Mesothelial cell of epicardium (in vitro differentiated cells): ENCODE data around the gene CYTH1. TPM values are rescaled to one million over a fixed set of nuclear protein-coding genes. Genes with fewer than 3 reads are reported as not detected.
A peak's percentile ranks its signal among the peaks of the same experiment; 100 is the strongest.

Experiments
- DNase-seq, 2 experiments: peaks; one replicate each; pipeline ENCODE4 v3.0.0; 2021; ENCODE audit warnings: low spot score in 2 of 2; ENCODE audit not compliant: unreplicated experiment in 2 of 2
- H3K27ac Mint-ChIP-seq: 2 replicates; pipeline ENCODE4 v1.8.0; 2021; ENCODE audit warnings: mixed read lengths
- H3K27me3 Mint-ChIP-seq: 2 replicates; pipeline ENCODE4 v1.8.0; 2021; ENCODE audit warnings: low read depth, mixed read lengths
- H3K36me3 Mint-ChIP-seq: 2 replicates; pipeline ENCODE4 v1.8.0; 2021; ENCODE audit warnings: mixed read lengths
- H3K4me1 Mint-ChIP-seq: 2 replicates; pipeline ENCODE4 v1.8.0; 2021; ENCODE audit warnings: mixed read lengths
- H3K4me3 Mint-ChIP-seq: 2 replicates; pipeline ENCODE4 v1.8.0; 2021; ENCODE audit warnings: mild to moderate bottlenecking, moderate library complexity, mixed read lengths
- H3K9me3 Mint-ChIP-seq: 2 replicates; pipeline ENCODE4 v1.8.0; 2021; ENCODE audit warnings: mixed read lengths
- total RNA-seq: library from RNA; stranded (reverse); gene quantifications from 3 replicates; pipeline ENCODE4 v1.2.1, GENCODE V29; 2021
- TF ChIP-seq, protein P1 (sequence below): fragments of 200-600 bp; sonication (generic); IDR thresholded peaks from one replicate; pipeline ENCODE4 v1.5.0; 2021; ENCODE audit warnings: antibody characterized with exemption; ENCODE audit not compliant: unreplicated experiment

The CYTH1 gene
- total RNA-seq, 1 donor from 2014 or later = 42.8 TPM

- DNase-seq = peak; percentile 45 to 70
These were observed 58.9 kb downstream of the CYTH1 start for GRCh38 chr17:78723001-78723796.

DNA sequence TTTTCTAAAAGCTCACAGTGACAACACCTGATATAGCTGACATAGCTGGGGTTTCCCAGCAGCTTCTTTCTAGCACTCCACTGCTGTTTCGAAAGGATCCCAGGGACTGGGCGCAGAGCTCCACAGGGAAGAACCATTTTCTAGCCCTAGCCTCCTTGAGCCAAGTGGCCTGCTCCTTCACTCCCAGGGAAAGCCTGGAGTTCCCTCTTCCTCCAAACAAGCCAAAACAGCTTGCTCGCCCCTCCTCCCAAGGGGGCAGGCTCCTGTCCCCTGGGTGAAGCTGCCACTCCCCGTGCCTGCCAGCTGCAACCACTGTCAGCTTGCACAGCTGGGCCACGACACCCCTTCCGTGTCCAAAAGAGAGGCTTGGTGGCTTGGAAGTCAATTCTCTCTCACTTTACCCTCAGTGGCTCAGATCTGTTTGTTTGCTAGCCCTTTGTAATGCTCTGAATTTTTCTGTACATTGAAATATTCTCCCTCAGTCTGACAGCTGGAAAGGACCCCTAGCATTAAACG is 59.8 kb downstream of the CYTH1 start:
- H3K4me3 Mint-ChIP-seq = peak overlapping the region; percentile 73
- H3K4me1 Mint-ChIP-seq = peaks cover 59% of the 10 kb centered on the region
- TF ChIP-seq, protein P1, sequence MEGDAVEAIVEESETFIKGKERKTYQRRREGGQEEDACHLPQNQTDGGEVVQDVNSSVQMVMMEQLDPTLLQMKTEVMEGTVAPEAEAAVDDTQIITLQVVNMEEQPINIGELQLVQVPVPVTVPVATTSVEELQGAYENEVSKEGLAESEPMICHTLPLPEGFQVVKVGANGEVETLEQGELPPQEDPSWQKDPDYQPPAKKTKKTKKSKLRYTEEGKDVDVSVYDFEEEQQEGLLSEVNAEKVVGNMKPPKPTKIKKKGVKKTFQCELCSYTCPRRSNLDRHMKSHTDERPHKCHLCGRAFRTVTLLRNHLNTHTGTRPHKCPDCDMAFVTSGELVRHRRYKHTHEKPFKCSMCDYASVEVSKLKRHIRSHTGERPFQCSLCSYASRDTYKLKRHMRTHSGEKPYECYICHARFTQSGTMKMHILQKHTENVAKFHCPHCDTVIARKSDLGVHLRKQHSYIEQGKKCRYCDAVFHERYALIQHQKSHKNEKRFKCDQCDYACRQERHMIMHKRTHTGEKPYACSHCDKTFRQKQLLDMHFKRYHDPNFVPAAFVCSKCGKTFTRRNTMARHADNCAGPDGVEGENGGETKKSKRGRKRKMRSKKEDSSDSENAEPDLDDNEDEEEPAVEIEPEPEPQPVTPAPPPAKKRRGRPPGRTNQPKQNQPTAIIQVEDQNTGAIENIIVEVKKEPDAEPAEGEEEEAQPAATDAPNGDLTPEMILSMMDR = no peak
- no peak for DNase-seq
- no peaks in the 10 kb centered on the region for H3K9me3 Mint-ChIP-seq
- no peaks in the 10 kb centered on the region for H3K27me3 Mint-ChIP-seq
- H3K36me3 Mint-ChIP-seq = no peaks in the 10 kb centered on the region
- H3K27ac Mint-ChIP-seq = no peak overlapping the region

More at GRCh38 chr17:78723001-78723796, 58.9 kb downstream of the CYTH1 start:
- TF ChIP-seq, protein P1 = no peak
- no peaks in the 10 kb centered on the region for H3K27me3 Mint-ChIP-seq
- peak overlapping the region; percentile 73 for H3K4me3 Mint-ChIP-seq
- peak overlapping the region; percentile 44 for H3K27ac Mint-ChIP-seq
- H3K9me3 Mint-ChIP-seq = no peaks in the 10 kb centered on the region
- H3K4me1 Mint-ChIP-seq = peaks cover 51% of the 10 kb centered on the region
- H3K36me3 Mint-ChIP-seq = no peaks in the 10 kb centered on the region

DNA sequence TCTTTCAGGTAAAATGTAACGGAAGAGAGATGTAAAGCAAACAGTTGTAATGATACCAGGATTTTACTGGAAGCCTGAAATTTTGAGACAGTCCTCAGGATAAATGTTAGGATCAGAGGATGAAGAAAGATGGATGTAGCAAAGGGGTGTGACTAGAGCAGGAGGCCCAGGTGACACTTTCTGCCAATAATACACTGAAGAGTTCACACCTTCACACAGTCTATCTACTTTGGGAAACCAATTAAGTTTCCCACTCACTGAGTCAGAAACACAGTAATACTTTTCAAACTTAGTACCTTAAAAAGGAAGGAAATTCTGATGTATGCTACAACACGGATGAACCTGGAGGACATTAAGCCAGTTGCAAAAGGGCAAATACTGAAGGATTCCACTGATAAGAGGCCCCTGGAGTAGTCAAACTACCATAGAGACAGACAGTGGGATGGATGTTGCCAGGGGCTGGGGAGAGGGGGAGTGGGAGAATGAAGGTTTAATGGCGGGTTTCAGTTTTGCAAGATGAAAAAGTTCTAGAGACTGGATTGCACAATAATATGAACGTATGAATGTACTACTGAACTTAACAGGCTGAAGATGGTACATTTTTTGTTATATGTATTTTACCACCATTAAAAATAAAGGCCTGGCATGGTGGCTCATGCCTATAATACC is 62.3 kb downstream of the CYTH1 start:
- DNase-seq = no peak
- no peaks in the 10 kb centered on the region for H3K27me3 Mint-ChIP-seq

DNA sequence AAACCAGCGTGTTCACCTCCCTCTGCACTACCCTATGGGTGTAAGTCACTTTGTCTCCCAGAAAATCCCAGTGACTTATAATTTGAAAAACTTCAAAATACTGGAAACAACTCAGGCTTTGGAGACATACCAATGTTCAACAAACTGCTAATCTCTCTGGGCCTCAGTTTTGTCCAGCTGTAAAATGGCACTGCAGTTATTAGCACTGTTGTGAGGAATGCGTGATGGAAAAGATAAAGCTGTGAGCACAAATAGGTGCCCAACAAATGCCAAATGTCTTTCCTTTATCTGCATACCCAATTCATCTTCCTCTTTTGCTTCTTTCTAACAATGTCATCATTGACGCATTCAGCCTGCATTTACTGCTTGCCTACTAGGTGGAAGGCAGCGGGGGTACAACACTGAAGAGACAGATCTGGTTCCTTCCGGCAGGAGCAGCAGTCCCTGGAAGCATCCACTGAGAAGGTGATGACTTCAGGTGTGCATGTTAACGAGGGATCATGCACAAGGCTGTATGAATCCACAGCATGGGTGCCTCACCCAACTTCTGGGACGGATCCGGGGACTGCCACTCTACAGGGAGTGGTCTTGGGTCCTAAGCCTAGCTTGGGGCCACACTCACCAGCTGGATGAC is 63.4 kb downstream of the CYTH1 start:
- DNase-seq = no peak
- no peak overlapping the region for H3K27ac Mint-ChIP-seq
- H3K4me3 Mint-ChIP-seq = no peak overlapping the region
- no peaks in the 10 kb centered on the region for H3K36me3 Mint-ChIP-seq
- H3K27me3 Mint-ChIP-seq = no peaks in the 10 kb centered on the region
- no peaks in the 10 kb centered on the region for H3K9me3 Mint-ChIP-seq
- TF ChIP-seq, protein P1 = no peak
- H3K4me1 Mint-ChIP-seq = peaks cover 62% of the 10 kb centered on the region

More for the DNA sequence above, 62.3 kb downstream of the CYTH1 start:
- H3K36me3 Mint-ChIP-seq = no peaks in the 10 kb centered on the region
- H3K4me1 Mint-ChIP-seq = peaks cover 72% of the 10 kb centered on the region
- H3K9me3 Mint-ChIP-seq = no peaks in the 10 kb centered on the region
- H3K4me3 Mint-ChIP-seq = no peak overlapping the region
- H3K27ac Mint-ChIP-seq = peak overlapping the region; percentile 8
- TF ChIP-seq, protein P1 = no peak

DNA sequence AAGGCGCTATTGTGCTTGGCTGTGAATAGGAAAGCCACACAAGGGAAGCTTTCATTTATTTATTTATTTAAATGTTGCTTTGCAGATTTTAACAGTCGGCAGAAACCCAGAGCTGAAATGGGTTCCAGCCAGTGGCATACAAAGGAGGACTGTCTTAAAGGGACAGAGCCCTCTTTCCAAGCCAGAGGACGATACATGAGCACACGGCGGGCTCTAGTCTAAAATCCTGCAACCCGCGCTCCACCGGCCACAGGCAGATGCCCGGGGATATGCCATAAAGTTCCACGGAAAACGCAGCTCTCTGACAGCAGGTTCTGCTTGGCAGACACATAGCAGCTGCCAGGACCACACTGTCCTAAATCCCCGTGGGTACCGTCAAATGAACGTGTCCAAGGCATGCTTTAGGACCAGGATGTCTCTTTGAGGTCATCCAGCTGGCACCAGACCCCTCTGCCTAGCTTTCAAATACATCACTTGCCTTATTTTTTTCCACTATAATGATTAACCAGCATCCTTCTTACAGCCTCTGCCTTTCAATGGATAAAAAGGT is 64.6 kb downstream of the CYTH1 start:
- Mint-ChIP-seq H3K4me1 (peaks cover 50% of the 10 kb centered on the region), H3K27ac (no peak overlapping the region), H3K9me3 (no peaks in the 10 kb centered on the region), H3K27me3 (no peaks in the 10 kb centered on the region), H3K36me3 (no peaks in the 10 kb centered on the region), H3K4me3 (no peak overlapping the region)
- DNase-seq = no peak
- TF ChIP-seq, protein P1 = no peak
